K562 (cell line): ENCODE data around the gene STK11. TPM values are rescaled to one million over a fixed set of nuclear protein-coding genes. Genes with fewer than 3 reads are reported as not detected.

ENCODE experiments used
- ASH1L ChIP-seq: fragments of 450-650 bp; IDR thresholded peaks from 2 replicates; pipeline ENCODE4 v1.6.1; 2018; ENCODE audit warnings: borderline replicate concordance, mild to moderate bottlenecking, low read depth; ENCODE audit not compliant: partially characterized antibody
- CSDE1 ChIP-seq, 2 experiments: fragments of 450-650 bp; IDR thresholded peaks; 2 replicates each; pipeline ENCODE4 v1.6.1; 2016; ENCODE audit warnings: mild to moderate bottlenecking in 1 of 2
- GATA2 ChIP-seq: sonication (generic); formaldehyde crosslinking; IDR thresholded peaks from 2 replicates; pipeline ENCODE4 v1.4.0; 2020; ENCODE audit warnings: mild to moderate bottlenecking, missing genetic modification reagents
- HSF4 ChIP-seq: fragments of 250-450 bp; sonication (Bioruptor Pico); IDR thresholded peaks from 2 replicates; pipeline ENCODE4 v2.1.2; 2022; ENCODE audit warnings: mild to moderate bottlenecking, moderate library complexity, borderline replicate concordance
- L3MBTL2 ChIP-seq: fragments of 450-650 bp; IDR thresholded peaks from 2 replicates; pipeline ENCODE4 v1.6.1; 2016; ENCODE audit warnings: mild to moderate bottlenecking, moderate library complexity
- MECOM ChIP-seq: fragments of 250-450 bp; sonication (Bioruptor Pico); IDR thresholded peaks from 2 replicates; pipeline ENCODE4 v1.8.0; 2022; ENCODE audit warnings: inconsistent platforms
- MEIS2 ChIP-seq: fragments of 450-650 bp; IDR thresholded peaks from 2 replicates; pipeline ENCODE4 v1.6.1; 2014; ENCODE audit warnings: mild to moderate bottlenecking; ENCODE audit not compliant: partially characterized antibody
- MNT ChIP-seq, 2 experiments: fragments of 450-650 bp; conservative IDR thresholded peaks; 2 replicates each; pipeline ENCODE4 v1.6.1; 2017; ENCODE audit warnings: mild to moderate bottlenecking in 2 of 2, moderate library complexity in 2 of 2
- MTA2 ChIP-seq: fragments of 450-650 bp; IDR thresholded peaks from 2 replicates; pipeline ENCODE4 v1.6.1; 2016; ENCODE audit warnings: low read depth
- RAD21 ChIP-seq, 2 experiments: fragments of 250-450 bp in 1 of 2; fragments of 450-650 bp in 1 of 2; sonication (Bioruptor Pico) in 1 of 2; formaldehyde crosslinking in 1 of 2; IDR thresholded peaks in 1 of 2; conservative IDR thresholded peaks in 1 of 2; 2 replicates each; pipeline versions ENCODE4 v1.4.0 to v1.8.0; 2020 to 2022; ENCODE audit warnings: mild to moderate bottlenecking in 2 of 2, moderate library complexity in 1 of 2
- RBM15 ChIP-seq: fragments of 200-400 bp; formaldehyde crosslinking; IDR thresholded peaks from 2 replicates; pipeline ENCODE4 v1.6.1; 2018; ENCODE audit warnings: mild to moderate bottlenecking, low read length, moderate library complexity; ENCODE audit not compliant: insufficient read depth
- RFX1 ChIP-seq: fragments of 450-650 bp; IDR thresholded peaks from 2 replicates; pipeline ENCODE4 v1.6.1; 2016; ENCODE audit warnings: mild to moderate bottlenecking, moderate library complexity
- SP2 ChIP-seq: IDR thresholded peaks from 2 replicates; pipeline ENCODE4 v1.6.1; 2011; ENCODE audit warnings: mild to moderate bottlenecking, low read depth, low read length, moderate library complexity; ENCODE audit not compliant: poor library complexity, severe bottlenecking; ENCODE audit errors: extremely low read depth
- TBP ChIP-seq: optimal IDR thresholded peaks from 2 replicates; pipeline ENCODE3; 2011; ENCODE audit warnings: low read depth, low read length, improper control_type of control experiment
- U2AF1 ChIP-seq: fragments of 200-400 bp; formaldehyde crosslinking; optimal IDR thresholded peaks from 2 replicates; pipeline ENCODE3; 2017; ENCODE audit warnings: mild to moderate bottlenecking, low read depth, low read length, moderate library complexity
- ZKSCAN3 ChIP-seq: fragments of 250-450 bp; sonication (Bioruptor Pico); IDR thresholded peaks from 2 replicates; pipeline ENCODE4 v1.4.0; 2020
- ZNF224 ChIP-seq: sonication (generic); formaldehyde crosslinking; IDR thresholded peaks from 2 replicates; pipeline ENCODE4 v1.8.0; 2022; ENCODE audit warnings: mild to moderate bottlenecking, missing genetic modification reagents
- ZNF696 ChIP-seq: fragments of 250-450 bp; sonication (Bioruptor Pico); conservative IDR thresholded peaks from 2 replicates; pipeline ENCODE4 v1.4.0; 2020; ENCODE audit warnings: mild to moderate bottlenecking, moderate library complexity
- polyA plus RNA-seq, 8 experiments: library from polyadenylated mRNA; depleted of rRNA in 4 of 8; stranded (reverse) in 5 of 8; unstranded in 3 of 8; fragments of >200 nt; fragmentation: Nextera tagmentation in 2 of 8; fragmentation: Illumina TruSeq in 1 of 8; extraction: Ambion mirVana in 2 of 8; extraction: Trizol in 1 of 8; gene quantifications; 2 replicates each; pipeline versions ENCODE4 v1.2.1 to v1.2.3, GENCODE V29; 2011 to 2014; ENCODE audit warnings: inconsistent platforms in 1 of 8, missing spikeins in 1 of 8
- total RNA-seq, 7 experiments: library from RNA; depleted of rRNA in 6 of 7; stranded (reverse); fragments of >200 nt in 6 of 7; fragmentation: Illumina TruSeq in 2 of 7; extraction: Trizol in 2 of 7; gene quantifications; 2 replicates each; pipeline versions ENCODE4 v1.2.1 to v1.2.3, GENCODE V29; 2011 to 2021; ENCODE audit warnings: low replicate concordance in 1 of 7
- TF ChIP-seq, protein P1 (sequence below): sonication (generic); formaldehyde crosslinking; IDR thresholded peaks from 2 replicates; pipeline ENCODE4 v1.8.0; 2022; ENCODE audit warnings: mild to moderate bottlenecking, missing genetic modification reagents
- TF ChIP-seq, protein P2 (sequence below): sonication (generic); formaldehyde crosslinking; IDR thresholded peaks from 2 replicates; pipeline ENCODE4 v1.8.0; 2022; ENCODE audit warnings: missing genetic modification reagents, mild to moderate bottlenecking, moderate library complexity, borderline replicate concordance
- TF ChIP-seq, protein P3 (sequence below): fragments of 250-450 bp; sonication (Bioruptor Pico); IDR thresholded peaks from 2 replicates; pipeline ENCODE4 v1.9.0; 2021; ENCODE audit warnings: mild to moderate bottlenecking

Gene STK11
- total and polyA plus RNA-seq, 9 of the 15 experiments (the other 6 are each of a cell fraction or from before 2014, with no cell fraction given) = 0.15 to 96.5 (median 31.7) TPM

DNA sequence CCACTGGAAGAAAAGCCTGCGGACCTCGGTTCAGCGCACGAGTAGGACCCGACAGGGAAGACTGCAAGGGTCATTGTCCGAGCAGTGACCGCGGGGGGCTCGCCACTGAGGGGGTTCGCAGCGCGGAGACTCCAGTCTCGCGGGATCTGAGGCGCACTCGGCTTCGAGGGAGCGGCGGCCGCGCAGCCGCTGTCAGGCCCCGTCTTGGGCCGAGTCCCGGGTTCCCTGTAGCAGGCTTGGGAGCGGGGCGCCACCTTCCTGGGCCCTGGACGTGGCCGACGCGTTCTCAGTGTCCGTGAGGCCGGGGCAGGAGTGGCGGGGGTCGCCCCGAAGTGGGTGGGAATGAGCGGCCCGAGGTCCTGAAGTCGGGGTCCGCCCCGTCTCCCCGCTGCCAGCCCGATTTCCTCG, 69.3 kb downstream of the STK11 start (continued):
- TF ChIP-seq, protein P1, sequence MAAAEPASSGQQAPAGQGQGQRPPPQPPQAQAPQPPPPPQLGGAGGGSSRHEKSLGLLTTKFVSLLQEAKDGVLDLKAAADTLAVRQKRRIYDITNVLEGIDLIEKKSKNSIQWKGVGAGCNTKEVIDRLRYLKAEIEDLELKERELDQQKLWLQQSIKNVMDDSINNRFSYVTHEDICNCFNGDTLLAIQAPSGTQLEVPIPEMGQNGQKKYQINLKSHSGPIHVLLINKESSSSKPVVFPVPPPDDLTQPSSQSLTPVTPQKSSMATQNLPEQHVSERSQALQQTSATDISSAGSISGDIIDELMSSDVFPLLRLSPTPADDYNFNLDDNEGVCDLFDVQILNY = no peak
- TF ChIP-seq GATA2 (CRISPR knock-in tag) (no peak), TBP (no peak), SP2 (no peak), RFX1 (no peak), RBM15 (no peak), CSDE1 (IDR thresholded peaks at IDR 0.05) (no peak), MNT (conservative IDR thresholded peaks at IDR 0.05) (peak; percentile 32 to 37; a peak in 1 of 4 replicates), L3MBTL2 (no peak; the same call in 1 of the 2 replicates), ASH1L (no peak), MECOM (CRISPR knock-in tag) (no peak), MEIS2 (no peak), ZNF224 (CRISPR knock-in tag) (no peak), U2AF1 (peak; percentile 13), ZNF696 (CRISPR knock-in tag) (no peak), RAD21 (CRISPR knock-in tag; conservative IDR thresholded peaks at IDR 0.05 in 1 of 2, IDR thresholded peaks at IDR 0.05 in 1 of 2) (no peak), HSF4 (CRISPR knock-in tag) (no peak), ZKSCAN3 (CRISPR knock-in tag) (no peak), MTA2 (no peak)
- TF ChIP-seq, protein P2, sequence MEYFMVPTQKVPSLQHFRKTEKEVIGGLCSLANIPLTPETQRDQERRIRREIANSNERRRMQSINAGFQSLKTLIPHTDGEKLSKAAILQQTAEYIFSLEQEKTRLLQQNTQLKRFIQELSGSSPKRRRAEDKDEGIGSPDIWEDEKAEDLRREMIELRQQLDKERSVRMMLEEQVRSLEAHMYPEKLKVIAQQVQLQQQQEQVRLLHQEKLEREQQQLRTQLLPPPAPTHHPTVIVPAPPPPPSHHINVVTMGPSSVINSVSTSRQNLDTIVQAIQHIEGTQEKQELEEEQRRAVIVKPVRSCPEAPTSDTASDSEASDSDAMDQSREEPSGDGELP (CRISPR knock-in tag) = peak; percentile 68
- TF ChIP-seq, protein P3, sequence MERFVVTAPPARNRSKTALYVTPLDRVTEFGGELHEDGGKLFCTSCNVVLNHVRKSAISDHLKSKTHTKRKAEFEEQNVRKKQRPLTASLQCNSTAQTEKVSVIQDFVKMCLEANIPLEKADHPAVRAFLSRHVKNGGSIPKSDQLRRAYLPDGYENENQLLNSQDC = no peak
